ENCODE measurements around the gene MAGEA10.

The MAGEA10 gene

DNA sequence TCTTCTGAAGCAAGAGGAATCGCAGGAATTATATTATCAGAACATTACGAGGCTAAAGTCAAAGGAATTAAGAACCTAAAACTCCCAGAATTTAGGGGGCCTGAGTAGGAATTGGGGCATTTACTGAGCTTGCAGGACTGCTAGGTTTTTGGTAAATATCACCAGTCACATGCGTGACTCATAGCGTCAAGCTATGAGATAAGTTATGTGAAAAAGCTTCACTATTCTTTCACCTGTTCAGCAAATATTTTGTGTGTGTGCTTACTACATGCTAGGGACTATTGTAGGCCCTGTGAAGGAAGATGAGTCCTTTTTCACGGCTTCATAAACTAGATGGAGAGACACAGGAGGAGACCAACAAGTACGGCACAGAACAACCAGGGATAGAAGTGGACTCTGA is 52.2 kb downstream of the MAGEA10 start:
- DNase-seq: no peak

More for the DNA sequence above, 52.2 kb downstream of the MAGEA10 start:
- Histone ChIP-seq H3K4me1 (ENCODE audit: control insufficient read depth, insufficient read depth, low read length, poor library complexity, severe bottlenecking) (no peaks in the 10 kb centered on the region), H3K27ac (ENCODE audit: insufficient read depth, low read length, poor library complexity, severe bottlenecking) (no peak overlapping the region), H3K36me3 (ENCODE audit: control insufficient read depth, insufficient read depth, low read length) (no peaks in the 10 kb centered on the region), H3K27me3 (replicated peaks; ENCODE audit: control insufficient read depth, insufficient read depth, low read length, poor library complexity, severe bottlenecking) (peaks cover 2% of the 10 kb centered on the region), H3K9me3 (ENCODE audit: control insufficient read depth, low read length) (no peaks in the 10 kb centered on the region), H3K4me3 (ENCODE audit: insufficient read depth, low read depth, low read length, poor library complexity, severe bottlenecking) (no peak overlapping the region)
